ENCODE measurements around the gene SCN3A. TPM values are rescaled to one million over a fixed set of nuclear protein-coding genes. Genes with fewer than 3 reads are reported as not detected.

SCN3A gene
- total and polyA plus RNA-seq, 9 of the 15 experiments (the other 6 are each of a cell fraction or from before 2014, with no cell fraction given): not detected

- TF ChIP-seq ATF6 (CRISPR knock-in tag; IDR thresholded peaks at IDR 0.05) (no peak), CAMTA2 (CRISPR knock-in tag; conservative IDR thresholded peaks at IDR 0.05) (no peak), ZNF197 (CRISPR knock-in tag; IDR thresholded peaks at IDR 0.05; ENCODE audit: low read depth) (no peak), MBD1 (CRISPR knock-in tag; IDR thresholded peaks at IDR 0.05) (no peak)
Measured at GRCh38 chr2:165070076-165070475, 133.8 kb downstream of the SCN3A start (continued).

- Histone ChIP-seq H4K20me1 (replicated peaks; ENCODE audit: control insufficient read depth, insufficient read depth, low read length) (no peaks in the 10 kb centered on the region), H2AFZ (ENCODE audit: low read depth, low read length) (no peak overlapping the region), H3K4me1 (replicated peaks in 1 of 2; ENCODE audit: control insufficient read depth in 2 of 2, insufficient read depth in 2 of 2, low read length in 2 of 2) (no peaks in the 10 kb centered on the region), H3K9me1 (ENCODE audit: control insufficient read depth, insufficient read depth, low read length) (no peaks in the 10 kb centered on the region), H3K36me3 (ENCODE audit: control insufficient read depth, insufficient read depth, low read length) (no peaks in the 10 kb centered on the region), H3K27ac (ENCODE audit: extremely low read depth, low read depth, low read length) (no peak overlapping the region), H3K27me3 (ENCODE audit: control insufficient read depth in 2 of 2, insufficient read depth in 2 of 2, low read length in 2 of 2) (no peaks in the 10 kb centered on the region), H3K4me2 (ENCODE audit: insufficient read depth, low read length) (no peak overlapping the region), H3K9ac (ENCODE audit: insufficient read depth in 1 of 2, low read depth in 2 of 2, low read length in 2 of 2) (no peak overlapping the region), H3K9me3 (replicated peaks; ENCODE audit: control insufficient read depth, insufficient read depth, low read depth, low read length) (0 out of 2 replicates have a peak, but pooled peaks cover 3% of the 10 kb centered on the region), H3K79me2 (ENCODE audit: control insufficient read depth, insufficient read depth, low read length) (no peaks in the 10 kb centered on the region), H3K4me3 (no peak overlapping the region)
- BruUV-seq (replicated peaks): no TSS peak
- ChIA-PET CTCF (ENCODE audit: low intra/inter-chr PET ratio) (no interaction called here), POLR2A (no interaction called here)
- no peak for ATAC-seq
- intact Hi-C loops (cut with micrococcal nuclease): no loop called here
- DNase-seq (ENCODE audit: extremely low read depth in 1 of 4, low spot score in 3 of 4): no peak
- FAIRE-seq: no peak
- WGBS (ENCODE audit: insufficient coverage, low coverage, missing lambda C conversion rate): 13% methylated on average over 1 of the region's 1 CpG
- in situ Hi-C loops (cut with MboI): no loop called here
- TF ChIP-seq ZNF408 (CRISPR knock-in tag; IDR thresholded peaks at IDR 0.05; ENCODE audit: low read depth) (no peak), THRA (IDR thresholded peaks at IDR 0.05) (no peak), KDM1A (IDR thresholded peaks at IDR 0.05) (no peak), RNF219 (CRISPR knock-in tag; IDR thresholded peaks at IDR 0.05) (no peak)
Measured at GRCh38 chr2:165069151-165069550, 134.7 kb downstream of the SCN3A start.
